LNCaP clone FGC (cell line): ENCODE data around the gene SFI1.

Experiments used
- DNase-seq: peaks from one replicate; pipeline ENCODE4 v3.0.0-alpha.2; 2011; ENCODE audit warnings: low read depth
- H3K4me3 ChIP-seq: 2 replicates; pipeline ENCODE4 v1.5.1; 2011; ENCODE audit warnings: mild to moderate bottlenecking, low read depth, low read length, control low read depth
- TF ChIP-seq, protein P1 (sequence below): IDR thresholded peaks from 2 replicates; pipeline ENCODE4 v1.5.1; 2012; ENCODE audit warnings: mild to moderate bottlenecking; ENCODE audit not compliant: control insufficient read depth, insufficient read depth; ENCODE audit errors: extremely low read depth

The SFI1 gene

DNA sequence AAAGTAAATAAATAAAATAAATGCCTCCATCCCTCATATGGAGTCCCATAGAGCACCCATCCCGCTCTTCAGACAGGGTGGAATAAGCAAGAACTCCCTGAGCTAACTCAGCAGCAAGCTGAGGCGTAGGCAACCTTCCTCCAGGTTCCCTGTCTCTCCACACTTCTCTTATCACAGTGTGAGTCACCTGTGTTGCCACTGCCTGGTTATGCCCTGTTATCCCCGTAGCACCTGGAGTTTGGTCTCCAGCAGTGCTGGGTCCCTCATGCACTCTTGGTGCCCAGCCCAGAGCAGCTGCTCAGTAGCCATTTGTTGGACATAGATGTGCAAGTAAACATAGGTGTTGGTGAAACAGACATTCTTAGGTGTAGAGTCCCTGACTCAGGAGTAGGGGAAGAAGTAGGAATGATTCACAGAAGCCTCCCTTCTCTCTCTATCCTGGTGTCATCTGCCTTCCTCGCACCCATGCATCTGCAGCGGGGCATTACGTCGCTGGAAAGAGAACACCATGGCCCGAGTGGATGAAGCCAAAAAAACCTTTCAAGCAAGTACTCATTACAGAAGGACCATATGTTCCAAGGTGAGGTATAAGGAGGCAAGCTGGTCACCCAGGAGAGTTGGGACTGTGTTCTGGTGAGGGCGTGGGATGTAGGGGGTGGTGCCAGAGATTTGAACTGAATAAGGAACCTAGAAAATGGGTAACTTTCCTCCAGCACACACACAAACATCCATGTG lies 109.7 kb downstream of the SFI1 start:
- TF ChIP-seq, protein P1, sequence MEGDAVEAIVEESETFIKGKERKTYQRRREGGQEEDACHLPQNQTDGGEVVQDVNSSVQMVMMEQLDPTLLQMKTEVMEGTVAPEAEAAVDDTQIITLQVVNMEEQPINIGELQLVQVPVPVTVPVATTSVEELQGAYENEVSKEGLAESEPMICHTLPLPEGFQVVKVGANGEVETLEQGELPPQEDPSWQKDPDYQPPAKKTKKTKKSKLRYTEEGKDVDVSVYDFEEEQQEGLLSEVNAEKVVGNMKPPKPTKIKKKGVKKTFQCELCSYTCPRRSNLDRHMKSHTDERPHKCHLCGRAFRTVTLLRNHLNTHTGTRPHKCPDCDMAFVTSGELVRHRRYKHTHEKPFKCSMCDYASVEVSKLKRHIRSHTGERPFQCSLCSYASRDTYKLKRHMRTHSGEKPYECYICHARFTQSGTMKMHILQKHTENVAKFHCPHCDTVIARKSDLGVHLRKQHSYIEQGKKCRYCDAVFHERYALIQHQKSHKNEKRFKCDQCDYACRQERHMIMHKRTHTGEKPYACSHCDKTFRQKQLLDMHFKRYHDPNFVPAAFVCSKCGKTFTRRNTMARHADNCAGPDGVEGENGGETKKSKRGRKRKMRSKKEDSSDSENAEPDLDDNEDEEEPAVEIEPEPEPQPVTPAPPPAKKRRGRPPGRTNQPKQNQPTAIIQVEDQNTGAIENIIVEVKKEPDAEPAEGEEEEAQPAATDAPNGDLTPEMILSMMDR = no peak
- DNase-seq = no peak
- no peak overlapping the region for H3K4me3 ChIP-seq

DNA sequence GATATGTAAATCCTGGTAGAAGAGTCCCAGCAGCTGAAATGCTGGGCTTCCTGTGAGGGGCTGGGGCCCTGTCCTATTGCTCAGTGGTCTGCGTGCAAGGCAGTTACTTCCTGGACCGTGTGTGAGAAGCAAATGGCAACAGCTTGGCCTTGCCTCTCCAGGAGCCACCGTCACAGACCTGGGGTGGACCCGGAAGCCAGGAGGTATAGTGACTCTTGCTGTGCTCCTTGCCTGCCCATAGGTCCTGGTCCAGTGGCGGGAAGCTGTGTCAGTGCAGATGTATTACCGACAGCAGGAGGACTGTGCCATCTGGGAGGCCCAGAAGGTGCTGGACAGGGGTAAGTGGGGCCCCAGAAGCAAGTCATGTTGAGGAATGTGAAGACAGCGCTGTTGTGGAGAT lies 111.4 kb downstream of the SFI1 start:
- DNase-seq = no peak
- TF ChIP-seq, protein P1 = no peak
- H3K4me3 ChIP-seq = no peak overlapping the region

- H3K4me3 ChIP-seq = no peak overlapping the region
- no peak for DNase-seq
- TF ChIP-seq, protein P1 = no peak
Measured at GRCh38 chr22:31609716-31610115, 113.4 kb downstream of the SFI1 start.

GRCh38 chr22:31610611-31611010 lies 114.3 kb downstream of the SFI1 start:
- TF ChIP-seq, protein P1 = no peak
- no peak overlapping the region for H3K4me3 ChIP-seq
- DNase-seq = no peak

- no peak for DNase-seq
- H3K4me3 ChIP-seq = no peak overlapping the region
- TF ChIP-seq, protein P1 = no peak
Measured at GRCh38 chr22:31611061-31611760, 114.9 kb downstream of the SFI1 start.

- TF ChIP-seq, protein P1 = no peak
- no peak for DNase-seq
- no peak overlapping the region for H3K4me3 ChIP-seq
Measured at GRCh38 chr22:31612891-31613285, 116.6 kb downstream of the SFI1 start.
